ENCODE measurements around the gene UBA5. TPM values are rescaled to one million over a fixed set of nuclear protein-coding genes. Genes with fewer than 3 reads are reported as not detected.
"Not testable (repeated sequence)": the region's sequence is repeated elsewhere in the genome, so short reads cannot be mapped to it uniquely, and the experiment has no call there.

UBA5 gene
- total RNA-seq, 1 donor from 2014 or later = 21.9 TPM

DNA sequence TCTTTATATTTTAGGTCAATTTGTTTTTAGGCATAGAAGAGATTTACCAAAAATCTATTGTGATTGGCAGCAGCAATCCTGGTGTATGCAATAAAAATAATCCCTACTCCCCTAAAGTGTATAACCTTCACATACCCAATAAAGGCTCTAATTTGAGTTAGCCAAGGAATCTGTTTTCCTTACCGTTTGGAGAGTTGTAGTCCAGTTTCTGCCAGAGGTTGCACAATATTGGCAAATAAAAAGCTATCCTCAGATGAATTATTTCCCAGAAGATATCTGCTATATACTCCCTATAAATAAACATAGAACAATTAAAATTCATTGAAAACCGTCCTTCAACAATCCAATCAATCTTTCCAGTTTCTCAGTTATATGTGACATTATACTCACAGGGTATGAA is 32.0 kb upstream of the UBA5 start:
- no peaks in the 10 kb centered on the region for H3K9me3 ChIP-seq (ENCODE audit: control insufficient read depth in 3 of 3, low read length in 3 of 3)
- no peaks in the 10 kb centered on the region for H3K27me3 ChIP-seq (ENCODE audit: control insufficient read depth in 3 of 3, insufficient read depth in 3 of 3, low read length in 3 of 3)
- no peak overlapping the region for H3K4me3 ChIP-seq (ENCODE audit: low read length in 3 of 3)
- no peak overlapping the region for H3K27ac ChIP-seq (ENCODE audit: low read depth, low read length)
- H3K36me3 ChIP-seq (ENCODE audit: control insufficient read depth in 3 of 3, insufficient read depth in 3 of 3, low read length in 3 of 3) = peaks cover 9 to 16% (median 11%) of the 10 kb centered on the region in 3 donors
- no peaks in the 10 kb centered on the region for H3K4me1 ChIP-seq (ENCODE audit: control insufficient read depth in 3 of 3, insufficient read depth in 3 of 3, low read length in 3 of 3)
- H3K9ac ChIP-seq (ENCODE audit: low read depth in 1 of 3, low read length in 3 of 3) = no peak overlapping the region

GRCh38 chr3:132629928-132630327 is 30.2 kb upstream of the UBA5 start:
- Histone ChIP-seq H3K9me3 (ENCODE audit: control insufficient read depth in 3 of 3, low read length in 3 of 3) (no peaks in the 10 kb centered on the region), H3K4me3 (ENCODE audit: low read length in 3 of 3) (no peak overlapping the region), H3K4me1 (ENCODE audit: control insufficient read depth in 3 of 3, insufficient read depth in 3 of 3, low read length in 3 of 3) (no peaks in the 10 kb centered on the region), H3K27ac (ENCODE audit: low read depth, low read length) (no peak overlapping the region), H3K27me3 (ENCODE audit: control insufficient read depth in 3 of 3, insufficient read depth in 3 of 3, low read length in 3 of 3) (no peaks in the 10 kb centered on the region), H3K9ac (ENCODE audit: low read depth in 1 of 3, low read length in 3 of 3) (no peak overlapping the region), H3K36me3 (ENCODE audit: control insufficient read depth in 3 of 3, insufficient read depth in 3 of 3, low read length in 3 of 3) (peaks cover 6 to 16% (median 8%) of the 10 kb centered on the region in 3 donors)

GRCh38 chr3:132630612-132631011 is 29.5 kb upstream of the UBA5 start:
- no peak overlapping the region for H3K27ac ChIP-seq (ENCODE audit: low read depth, low read length)
- H3K9me3 ChIP-seq (ENCODE audit: control insufficient read depth in 3 of 3, low read length in 3 of 3) = no peaks in the 10 kb centered on the region
- H3K36me3 ChIP-seq (ENCODE audit: control insufficient read depth in 3 of 3, insufficient read depth in 3 of 3, low read length in 3 of 3) = peaks cover 6 to 16% (median 8%) of the 10 kb centered on the region in 3 donors
- H3K9ac ChIP-seq (ENCODE audit: low read depth in 1 of 3, low read length in 3 of 3) = no peak overlapping the region
- H3K27me3 ChIP-seq (ENCODE audit: control insufficient read depth in 3 of 3, insufficient read depth in 3 of 3, low read length in 3 of 3) = no peaks in the 10 kb centered on the region
- H3K4me3 ChIP-seq (ENCODE audit: low read length in 3 of 3) = no peak overlapping the region
- peaks cover 2 to 5% (median 4%) of the 10 kb centered on the region in 3 donors for H3K4me1 ChIP-seq (ENCODE audit: control insufficient read depth in 3 of 3, insufficient read depth in 3 of 3, low read length in 3 of 3)

DNA sequence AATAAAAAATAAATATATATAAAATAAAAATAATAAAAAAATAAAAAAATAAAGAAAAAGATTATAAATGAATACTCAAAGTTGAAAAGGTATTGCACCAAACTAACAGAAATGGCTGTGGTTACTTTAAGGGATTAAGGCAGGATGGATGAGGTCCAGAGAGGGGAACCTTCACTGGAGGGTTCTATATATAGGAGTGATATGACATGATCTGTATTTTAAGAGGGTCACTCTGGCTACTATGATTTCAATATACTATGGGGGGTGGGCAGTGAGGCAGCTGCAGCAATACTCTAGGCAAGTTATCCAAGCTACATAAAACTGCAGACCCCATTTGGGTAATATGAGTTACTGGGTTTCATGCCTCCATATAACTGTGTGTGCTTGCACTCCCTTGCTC is 25.1 kb upstream of the UBA5 start:
- no peak overlapping the region for H3K27ac ChIP-seq (ENCODE audit: low read depth, low read length)
- peaks cover 7 to 12% (median 11%) of the 10 kb centered on the region in 3 donors for H3K36me3 ChIP-seq (ENCODE audit: control insufficient read depth in 3 of 3, insufficient read depth in 3 of 3, low read length in 3 of 3)
- H3K4me1 ChIP-seq (ENCODE audit: control insufficient read depth in 3 of 3, insufficient read depth in 3 of 3, low read length in 3 of 3) = peaks cover 2 to 5% (median 4%) of the 10 kb centered on the region in 3 donors
- H3K4me3 ChIP-seq (ENCODE audit: low read length in 3 of 3) = no peak overlapping the region
- no peaks in the 10 kb centered on the region for H3K9me3 ChIP-seq (ENCODE audit: control insufficient read depth in 3 of 3, low read length in 3 of 3)
- no peak overlapping the region for H3K9ac ChIP-seq (ENCODE audit: low read depth in 1 of 3, low read length in 3 of 3)
- no peaks in the 10 kb centered on the region for H3K27me3 ChIP-seq (ENCODE audit: control insufficient read depth in 3 of 3, insufficient read depth in 3 of 3, low read length in 3 of 3)

DNA sequence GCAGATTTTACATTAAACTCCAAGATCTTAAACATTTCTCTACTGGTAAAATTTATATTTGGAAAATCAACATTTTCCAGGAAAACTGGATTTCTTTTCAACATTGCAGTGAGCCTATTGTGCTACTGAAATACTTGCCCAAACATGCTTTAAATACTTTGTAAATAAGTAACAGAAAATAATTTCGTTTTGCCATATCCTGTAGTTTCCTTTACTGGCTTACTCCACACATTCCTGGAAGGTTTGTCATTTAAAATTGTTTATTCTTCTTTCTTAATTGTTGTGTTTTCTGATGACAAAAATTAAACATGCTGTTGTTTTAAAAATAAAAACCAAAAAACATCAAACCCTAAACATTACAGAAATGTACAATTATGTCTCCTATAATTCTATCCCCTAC is 22.5 kb upstream of the UBA5 start:
- peaks cover 7 to 21% (median 11%) of the 10 kb centered on the region in 3 donors for H3K36me3 ChIP-seq (ENCODE audit: control insufficient read depth in 3 of 3, insufficient read depth in 3 of 3, low read length in 3 of 3)
- H3K9ac ChIP-seq (ENCODE audit: low read depth in 1 of 3, low read length in 3 of 3) = no peak overlapping the region

GRCh38 chr3:132638706-132639105 is 21.4 kb upstream of the UBA5 start:
- no peaks in the 10 kb centered on the region for H3K9me3 ChIP-seq (ENCODE audit: control insufficient read depth in 3 of 3, low read length in 3 of 3)
- H3K36me3 ChIP-seq (ENCODE audit: control insufficient read depth in 3 of 3, insufficient read depth in 3 of 3, low read length in 3 of 3) = peaks cover 7 to 21% (median 11%) of the 10 kb centered on the region in 3 donors
- no peak overlapping the region for H3K4me3 ChIP-seq (ENCODE audit: low read length in 3 of 3)
- peaks cover 2 to 5% (median 4%) of the 10 kb centered on the region in 3 donors for H3K4me1 ChIP-seq (ENCODE audit: control insufficient read depth in 3 of 3, insufficient read depth in 3 of 3, low read length in 3 of 3)
- H3K9ac ChIP-seq (ENCODE audit: low read depth in 1 of 3, low read length in 3 of 3) = no peak overlapping the region
- no peak overlapping the region for H3K27ac ChIP-seq (ENCODE audit: low read depth, low read length)
- H3K27me3 ChIP-seq (ENCODE audit: control insufficient read depth in 3 of 3, insufficient read depth in 3 of 3, low read length in 3 of 3) = no peaks in the 10 kb centered on the region

More for the DNA sequence above, 22.5 kb upstream of the UBA5 start:
- Histone ChIP-seq H3K27ac (ENCODE audit: low read depth, low read length) (no peak overlapping the region), H3K4me1 (ENCODE audit: control insufficient read depth in 3 of 3, insufficient read depth in 3 of 3, low read length in 3 of 3) (peaks cover 2 to 5% (median 4%) of the 10 kb centered on the region in 3 donors), H3K9me3 (ENCODE audit: control insufficient read depth in 3 of 3, low read length in 3 of 3) (no peaks in the 10 kb centered on the region), H3K27me3 (ENCODE audit: control insufficient read depth in 3 of 3, insufficient read depth in 3 of 3, low read length in 3 of 3) (no peaks in the 10 kb centered on the region), H3K4me3 (ENCODE audit: low read length in 3 of 3) (no peak overlapping the region)

DNA sequence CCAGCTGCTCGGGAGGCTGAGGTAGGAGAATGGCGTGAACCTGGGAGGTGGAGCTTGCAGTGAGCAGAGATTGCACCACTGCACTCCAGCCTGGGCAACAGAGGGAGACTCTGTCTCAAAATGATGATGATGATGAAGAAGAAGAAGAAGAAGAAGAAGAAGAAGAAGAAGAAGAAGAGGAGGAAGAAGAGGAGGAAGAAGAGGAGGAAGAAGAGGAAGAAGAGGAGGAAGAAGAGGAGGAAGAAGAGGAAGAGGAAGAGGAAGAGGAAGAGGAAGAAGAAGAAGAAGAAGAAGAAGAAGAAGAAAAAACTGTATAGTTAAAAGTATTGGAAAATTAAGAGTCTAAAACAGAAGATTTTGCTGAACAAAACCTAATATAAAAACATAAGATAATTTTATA is 18.7 kb upstream of the UBA5 start:
- H3K9ac ChIP-seq (ENCODE audit: low read depth in 1 of 3, low read length in 3 of 3); H3K4me3 ChIP-seq (ENCODE audit: low read length in 3 of 3); H3K9me3 ChIP-seq (ENCODE audit: control insufficient read depth in 3 of 3, low read length in 3 of 3); H3K27ac ChIP-seq (ENCODE audit: low read depth, low read length); H3K4me1 ChIP-seq (ENCODE audit: control insufficient read depth in 3 of 3, insufficient read depth in 3 of 3, low read length in 3 of 3); H3K27me3 ChIP-seq (ENCODE audit: control insufficient read depth in 3 of 3, insufficient read depth in 3 of 3, low read length in 3 of 3): not testable (repeated sequence)
- H3K36me3 ChIP-seq (ENCODE audit: control insufficient read depth in 3 of 3, insufficient read depth in 3 of 3, low read length in 3 of 3) = peaks cover 7 to 21% (median 11%) of the 10 kb centered on the region in 3 donors

GRCh38 chr3:132641837-132642538 is 18.1 kb upstream of the UBA5 start:
- Histone ChIP-seq H3K27ac (ENCODE audit: low read depth, low read length) (no peak overlapping the region), H3K27me3 (ENCODE audit: control insufficient read depth in 3 of 3, insufficient read depth in 3 of 3, low read length in 3 of 3) (no peaks in the 10 kb centered on the region), H3K4me3 (ENCODE audit: low read length in 3 of 3) (no peak overlapping the region), H3K36me3 (ENCODE audit: control insufficient read depth in 3 of 3, insufficient read depth in 3 of 3, low read length in 3 of 3) (peaks cover 7 to 16% (median 11%) of the 10 kb centered on the region in 3 donors), H3K4me1 (ENCODE audit: control insufficient read depth in 3 of 3, insufficient read depth in 3 of 3, low read length in 3 of 3) (no peaks in the 10 kb centered on the region), H3K9me3 (ENCODE audit: control insufficient read depth in 3 of 3, low read length in 3 of 3) (no peaks in the 10 kb centered on the region), H3K9ac (ENCODE audit: low read depth in 1 of 3, low read length in 3 of 3) (no peak overlapping the region)

GRCh38 chr3:132642539-132642847 is 17.6 kb upstream of the UBA5 start:
- Histone ChIP-seq H3K4me1 (ENCODE audit: control insufficient read depth in 3 of 3, insufficient read depth in 3 of 3, low read length in 3 of 3) (no peaks in the 10 kb centered on the region), H3K36me3 (ENCODE audit: control insufficient read depth in 3 of 3, insufficient read depth in 3 of 3, low read length in 3 of 3) (peaks cover 7 to 16% (median 11%) of the 10 kb centered on the region in 3 donors), H3K27me3 (ENCODE audit: control insufficient read depth in 3 of 3, insufficient read depth in 3 of 3, low read length in 3 of 3) (no peaks in the 10 kb centered on the region), H3K9me3 (ENCODE audit: control insufficient read depth in 3 of 3, low read length in 3 of 3) (no peaks in the 10 kb centered on the region), H3K9ac (ENCODE audit: low read depth in 1 of 3, low read length in 3 of 3) (no peak overlapping the region), H3K27ac (ENCODE audit: low read depth, low read length) (no peak overlapping the region), H3K4me3 (ENCODE audit: low read length in 3 of 3) (no peak overlapping the region)

GRCh38 chr3:132643366-132643765 is 16.8 kb upstream of the UBA5 start:
- no peak overlapping the region for H3K4me3 ChIP-seq (ENCODE audit: low read length in 3 of 3)
- peaks cover 7 to 16% (median 8%) of the 10 kb centered on the region in 3 donors for H3K36me3 ChIP-seq (ENCODE audit: control insufficient read depth in 3 of 3, insufficient read depth in 3 of 3, low read length in 3 of 3)
- no peak overlapping the region for H3K27ac ChIP-seq (ENCODE audit: low read depth, low read length)
- no peaks in the 10 kb centered on the region for H3K27me3 ChIP-seq (ENCODE audit: control insufficient read depth in 3 of 3, insufficient read depth in 3 of 3, low read length in 3 of 3)
- H3K4me1 ChIP-seq (ENCODE audit: control insufficient read depth in 3 of 3, insufficient read depth in 3 of 3, low read length in 3 of 3) = no peaks in the 10 kb centered on the region
- no peaks in the 10 kb centered on the region for H3K9me3 ChIP-seq (ENCODE audit: control insufficient read depth in 3 of 3, low read length in 3 of 3)
- no peak overlapping the region for H3K9ac ChIP-seq (ENCODE audit: low read depth in 1 of 3, low read length in 3 of 3)

All from skeletal muscle tissue (tissue), 4 donors.